HG03460 (cell line): ENCODE data around the gene TMEM267.
"Not testable (repeated sequence)": the region's sequence is repeated elsewhere in the genome, so short reads cannot be mapped to it uniquely, and the experiment has no call there.

Source experiments
- ATAC-seq: cut with Tn5 transposase; IDR thresholded peaks from one replicate; pipeline ENCODE4 v1.9.1; 2021; ENCODE audit not compliant: unreplicated experiment

Gene TMEM267

GRCh38 chr5:43461066-43461465 is 22.6 kb downstream of the TMEM267 start:
- no peak for ATAC-seq

GRCh38 chr5:43456556-43456955 is 27.1 kb downstream of the TMEM267 start:
- ATAC-seq: no peak

DNA sequence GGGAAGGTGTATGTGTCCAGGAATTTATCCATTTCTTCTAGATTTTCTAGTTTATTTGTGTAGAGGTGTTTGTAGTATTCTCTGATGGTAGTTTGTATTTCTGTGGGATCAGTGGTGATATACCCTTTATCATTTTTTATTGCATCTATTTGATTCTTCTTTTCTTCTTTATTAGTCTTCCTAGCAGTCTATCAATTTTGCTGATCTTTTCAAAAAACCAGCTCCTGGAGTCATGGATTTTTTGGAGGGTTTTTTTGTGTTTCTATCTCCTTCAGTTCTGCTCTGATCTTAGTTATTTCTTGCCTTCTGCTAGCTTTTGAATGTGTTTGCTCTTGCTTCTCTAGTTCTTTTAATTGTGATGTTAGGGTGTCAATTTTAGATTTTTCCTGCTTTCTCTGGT is 42.1 kb downstream of the TMEM267 start:
- not testable (repeated sequence) for ATAC-seq

DNA sequence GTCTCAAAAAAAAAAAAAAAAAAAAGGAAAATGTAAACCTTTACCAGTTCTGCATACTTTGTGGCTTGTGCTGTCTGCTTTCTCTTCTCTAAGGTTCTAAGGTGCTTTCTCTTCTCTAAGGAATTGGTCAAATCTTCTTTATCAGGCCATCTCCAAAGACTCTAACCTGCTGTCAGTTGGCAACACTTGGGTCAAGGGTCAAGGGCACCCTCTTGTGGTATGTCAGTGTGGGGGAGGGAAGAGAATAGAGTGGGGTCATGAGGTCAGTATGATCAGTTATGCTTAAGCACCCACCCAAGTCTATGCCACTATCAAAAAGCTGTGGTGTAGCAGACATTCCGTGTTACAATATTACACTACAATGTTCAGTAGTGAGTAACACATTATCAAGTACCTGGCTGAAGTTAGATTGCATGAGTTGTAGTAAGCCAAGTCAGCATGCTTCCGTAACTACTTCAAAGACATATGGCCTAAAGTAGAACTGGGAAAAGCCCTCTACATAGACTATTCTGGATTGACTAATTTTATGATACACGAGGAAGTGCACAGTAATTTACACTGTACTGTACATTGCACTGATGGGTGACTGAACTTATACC is 46.5 kb downstream of the TMEM267 start:
- ATAC-seq: no peak

GRCh38 chr5:43433382-43433781 is 50.3 kb downstream of the TMEM267 start:
- ATAC-seq: no peak

DNA sequence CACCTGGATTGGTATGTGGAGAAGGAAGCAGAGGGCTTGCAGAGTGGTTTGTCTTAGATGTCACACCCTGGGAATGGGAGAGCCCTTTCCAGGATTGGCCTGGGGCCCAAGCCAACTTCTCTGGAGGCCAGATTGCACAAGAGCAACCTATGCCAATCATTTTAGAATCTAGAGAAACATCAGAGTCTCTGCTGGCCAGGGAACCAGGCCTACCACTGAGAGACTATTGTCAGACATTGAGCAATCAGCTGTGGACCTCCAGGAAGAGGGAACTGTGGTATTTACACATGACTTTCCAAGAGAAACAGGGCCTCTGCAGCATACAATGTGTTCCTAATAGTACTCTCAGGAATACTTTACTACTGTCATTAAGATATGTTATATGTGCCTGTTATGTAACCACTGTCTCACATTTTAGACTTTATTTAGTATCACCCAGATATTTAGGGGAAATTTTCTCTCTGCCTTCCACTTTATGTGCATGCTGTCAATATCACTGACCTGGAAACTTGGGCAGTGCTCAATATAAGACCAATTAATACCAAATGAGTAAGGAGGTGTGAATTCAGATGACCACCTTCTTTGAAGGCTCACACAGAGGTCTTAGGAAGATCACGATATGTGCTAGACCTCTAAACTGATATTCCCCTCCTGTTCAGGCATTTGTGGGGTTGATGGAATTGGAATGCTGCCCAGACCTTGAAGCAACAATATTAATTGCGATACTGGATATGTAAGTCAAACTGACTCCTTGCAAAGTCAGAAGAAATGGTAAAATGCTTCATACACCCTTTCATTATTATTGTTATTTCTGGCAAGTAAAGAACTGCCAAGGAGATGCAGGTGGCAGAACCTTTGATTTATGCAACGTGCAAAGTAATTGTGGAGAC is 50.9 kb downstream of the TMEM267 start:
- no peak for ATAC-seq

GRCh38 chr5:43429706-43430105 is 54.0 kb downstream of the TMEM267 start:
- ATAC-seq: no peak

DNA sequence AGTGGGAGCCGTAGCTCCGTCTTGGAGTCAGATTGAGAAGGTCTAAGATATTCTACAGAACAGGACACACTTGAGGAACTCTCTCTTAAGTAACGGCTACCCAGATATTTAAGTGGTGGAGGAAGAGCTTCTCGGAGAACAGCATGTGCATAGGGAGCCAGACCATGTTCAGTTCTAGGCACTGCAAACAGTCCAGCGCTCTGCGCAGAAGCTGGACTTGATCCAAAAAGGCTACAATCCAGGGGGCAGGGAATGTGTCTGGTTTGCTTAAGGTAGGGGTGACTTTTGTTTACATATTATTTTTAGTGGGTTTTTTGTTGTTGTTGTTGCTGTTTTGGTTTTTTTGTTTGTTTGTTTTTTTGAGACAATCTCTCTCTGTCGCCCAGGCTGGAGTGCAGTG is 54.6 kb downstream of the TMEM267 start:
- ATAC-seq: no peak

GRCh38 chr5:43427306-43427705 is 56.4 kb downstream of the TMEM267 start:
- no peak for ATAC-seq

DNA sequence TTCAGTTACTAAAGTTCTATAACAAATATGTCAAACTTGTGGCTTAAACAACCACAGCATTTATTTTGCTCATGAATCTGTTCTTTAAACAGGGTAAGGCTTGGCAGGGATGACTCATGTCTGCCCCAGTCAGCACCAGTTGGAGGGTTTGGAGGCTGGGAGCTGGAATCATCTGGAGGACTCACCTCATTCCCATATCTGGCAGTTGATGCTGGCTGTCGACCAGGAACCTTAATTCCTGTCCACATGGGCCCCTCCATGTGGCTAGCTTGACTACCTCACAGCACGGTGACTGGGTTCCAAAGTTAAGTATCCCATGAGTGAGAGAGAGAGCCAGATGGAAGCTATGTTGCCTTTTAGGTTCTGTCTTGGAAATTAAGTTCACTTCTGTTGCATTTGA is 57.7 kb downstream of the TMEM267 start:
- ATAC-seq: no peak

- ATAC-seq: not testable (repeated sequence)
Observed at GRCh38 chr5:43423086-43423485, 60.6 kb downstream of the TMEM267 start.

GRCh38 chr5:43422143-43422542 is 61.5 kb downstream of the TMEM267 start:
- ATAC-seq: no peak

GRCh38 chr5:43421450-43422133 is 62.1 kb downstream of the TMEM267 start:
- no peak for ATAC-seq

- ATAC-seq: no peak
Observed at GRCh38 chr5:43420241-43420640, 63.4 kb downstream of the TMEM267 start.

DNA sequence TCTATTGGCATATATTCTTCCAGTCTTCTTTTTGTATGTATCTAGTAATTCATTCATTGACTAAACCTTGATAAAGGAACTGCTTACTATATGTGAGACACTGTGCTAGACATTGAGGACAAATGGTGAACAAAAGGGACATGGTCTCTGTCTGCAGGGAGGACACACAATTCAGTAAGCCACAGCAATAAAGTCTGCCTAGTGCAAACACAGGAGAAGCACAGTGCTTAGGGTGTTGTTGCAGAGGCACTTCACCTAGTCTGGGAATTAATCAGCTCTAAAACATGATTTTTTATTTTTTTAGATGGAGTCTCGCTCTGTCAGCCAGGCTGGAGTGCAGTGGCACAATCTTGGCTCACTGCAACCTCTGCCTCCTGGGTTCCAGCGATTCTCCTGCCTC is 65.1 kb downstream of the TMEM267 start:
- ATAC-seq: no peak

GRCh38 chr5:43416803-43417394 is 66.8 kb downstream of the TMEM267 start:
- ATAC-seq: no peak

GRCh38 chr5:43415935-43416802 is 67.5 kb downstream of the TMEM267 start:
- no peak for ATAC-seq

- no peak for ATAC-seq
Observed at GRCh38 chr5:43413966-43414365, 69.7 kb downstream of the TMEM267 start.

DNA sequence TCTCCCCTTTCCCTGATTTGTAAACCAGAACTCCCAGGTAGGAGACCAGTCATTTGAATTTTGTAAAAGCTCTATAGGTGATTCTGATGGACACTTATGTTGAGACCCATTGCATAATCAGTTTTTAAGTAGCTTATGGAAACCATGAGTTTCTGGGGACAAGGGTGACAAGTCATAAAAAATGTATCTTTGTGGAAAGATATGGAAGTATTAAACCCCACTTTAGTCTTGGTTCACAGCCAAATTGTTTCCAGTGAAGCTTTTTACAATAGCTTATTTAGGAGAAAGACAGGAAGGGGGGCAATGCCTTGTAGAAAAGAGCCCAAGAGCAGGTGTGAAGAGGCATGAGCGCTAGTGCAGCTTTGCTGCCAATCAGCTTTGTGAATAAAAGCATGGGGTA is 71.0 kb downstream of the TMEM267 start:
- ATAC-seq: no peak

- no peak for ATAC-seq
Observed at GRCh38 chr5:43412156-43412555, 71.5 kb downstream of the TMEM267 start, which contains the start of gene CCL28. TSS of gene CCL28 (minus strand) at chr5:43412391. CDS start at chr5:43412316, 75 bp downstream.
